Measurements from ENCODE around the gene EXOC2.

EXOC2 gene

DNA sequence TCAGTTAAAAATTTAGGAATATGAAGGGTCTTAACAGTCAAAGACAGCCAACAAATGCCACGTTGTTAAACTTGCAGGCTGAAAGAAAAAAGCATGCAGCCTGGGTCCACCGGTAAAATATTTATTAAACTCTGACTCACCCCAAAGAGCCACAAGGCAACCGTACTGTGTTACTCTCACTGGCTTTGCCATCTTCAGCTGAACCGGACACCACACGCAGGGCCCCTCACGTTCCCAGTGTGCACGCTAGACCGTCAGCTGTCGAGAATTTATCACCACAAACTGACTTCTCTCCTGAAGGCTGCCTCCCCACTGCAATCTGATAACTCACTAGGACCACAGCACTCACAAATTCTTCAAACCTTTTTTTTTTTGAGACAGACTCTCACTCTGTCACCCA lies 66.7 kb downstream of the EXOC2 start:
- DNase-seq (ENCODE audit: low read depth, low spot score), result peak; percentile 45
- H3K4me3 ChIP-seq (ENCODE audit: low read depth, low read length), result no peak overlapping the region
- TF ChIP-seq, protein P1, sequence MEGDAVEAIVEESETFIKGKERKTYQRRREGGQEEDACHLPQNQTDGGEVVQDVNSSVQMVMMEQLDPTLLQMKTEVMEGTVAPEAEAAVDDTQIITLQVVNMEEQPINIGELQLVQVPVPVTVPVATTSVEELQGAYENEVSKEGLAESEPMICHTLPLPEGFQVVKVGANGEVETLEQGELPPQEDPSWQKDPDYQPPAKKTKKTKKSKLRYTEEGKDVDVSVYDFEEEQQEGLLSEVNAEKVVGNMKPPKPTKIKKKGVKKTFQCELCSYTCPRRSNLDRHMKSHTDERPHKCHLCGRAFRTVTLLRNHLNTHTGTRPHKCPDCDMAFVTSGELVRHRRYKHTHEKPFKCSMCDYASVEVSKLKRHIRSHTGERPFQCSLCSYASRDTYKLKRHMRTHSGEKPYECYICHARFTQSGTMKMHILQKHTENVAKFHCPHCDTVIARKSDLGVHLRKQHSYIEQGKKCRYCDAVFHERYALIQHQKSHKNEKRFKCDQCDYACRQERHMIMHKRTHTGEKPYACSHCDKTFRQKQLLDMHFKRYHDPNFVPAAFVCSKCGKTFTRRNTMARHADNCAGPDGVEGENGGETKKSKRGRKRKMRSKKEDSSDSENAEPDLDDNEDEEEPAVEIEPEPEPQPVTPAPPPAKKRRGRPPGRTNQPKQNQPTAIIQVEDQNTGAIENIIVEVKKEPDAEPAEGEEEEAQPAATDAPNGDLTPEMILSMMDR (IDR thresholded peaks at IDR 0.05; ENCODE audit: low read depth, low read length), result no peak
- in situ Hi-C loops (cut with HindIII; ENCODE audit: low sequenced_read_pairs), result no loop called here

DNA sequence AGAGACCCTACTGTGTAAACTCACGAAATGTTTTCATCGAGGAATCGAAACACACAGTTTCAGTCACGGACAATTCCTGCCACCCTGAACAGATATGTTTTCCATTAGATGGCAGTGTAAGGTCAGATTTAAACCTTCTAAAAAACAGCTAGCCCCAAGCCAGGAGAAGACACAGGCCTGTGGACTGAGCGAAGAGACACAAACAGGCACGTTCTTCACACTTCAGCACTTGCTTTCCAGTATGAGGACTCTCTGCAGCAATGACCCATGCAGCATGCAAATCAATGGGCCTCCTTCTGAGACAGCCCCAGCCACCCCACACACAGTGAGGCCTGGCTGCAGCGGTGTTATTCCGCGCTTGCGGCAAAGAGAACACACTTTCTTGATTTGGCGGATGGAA lies 68.0 kb downstream of the EXOC2 start:
- TF ChIP-seq, protein P1 (IDR thresholded peaks at IDR 0.05; ENCODE audit: low read depth, low read length), result peak; percentile 31
- in situ Hi-C loops (cut with HindIII; ENCODE audit: low sequenced_read_pairs), result no loop called here
- DNase-seq (ENCODE audit: low read depth, low spot score), result peak; percentile 40
- H3K4me3 ChIP-seq (ENCODE audit: low read depth, low read length), result no peak overlapping the region

DNA sequence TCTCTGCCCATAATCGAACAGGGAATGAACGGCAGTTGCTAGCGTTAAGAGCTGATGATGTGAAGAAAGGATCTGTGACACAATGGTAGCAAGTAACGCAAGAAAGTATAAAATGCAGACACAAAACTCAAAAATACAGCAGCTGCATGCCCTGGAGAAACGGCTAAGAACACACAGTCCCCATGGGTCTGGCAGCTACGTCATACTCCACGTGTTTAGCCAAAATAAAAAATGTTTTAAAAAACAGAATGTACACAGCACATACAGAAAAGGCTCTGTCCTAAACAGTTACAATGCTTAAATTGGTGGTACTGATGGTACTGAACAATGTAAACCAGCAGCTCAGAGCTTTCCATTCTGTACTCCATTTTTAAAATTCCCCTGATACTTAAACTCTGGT lies 70.5 kb downstream of the EXOC2 start:
- no peak overlapping the region for H3K4me3 ChIP-seq (ENCODE audit: low read depth, low read length)
- TF ChIP-seq, protein P1 (IDR thresholded peaks at IDR 0.05; ENCODE audit: low read depth, low read length), result no peak
- in situ Hi-C loops (cut with HindIII; ENCODE audit: low sequenced_read_pairs), result no loop called here
- no peak for DNase-seq (ENCODE audit: low read depth, low spot score)

DNA sequence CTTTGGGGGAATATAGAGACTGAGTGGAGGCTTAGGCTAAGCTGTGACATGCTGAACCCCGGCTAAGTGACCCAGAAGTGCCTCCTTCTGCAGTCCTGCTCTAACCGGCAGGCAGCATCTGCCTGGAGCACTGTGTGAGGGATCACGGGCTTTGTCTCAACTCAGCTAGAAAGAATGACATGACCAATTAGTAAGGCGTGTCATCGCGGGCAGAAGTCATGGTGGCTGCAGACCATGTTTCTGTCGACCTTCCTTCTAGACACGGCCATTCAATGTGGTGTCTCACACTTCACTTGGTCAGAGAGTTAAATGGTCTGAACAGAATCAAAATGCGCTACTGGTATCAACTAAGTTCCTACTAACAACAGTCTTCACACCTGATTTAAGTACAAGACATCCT lies 71.0 kb downstream of the EXOC2 start:
- DNase-seq (ENCODE audit: low read depth, low spot score), result no peak
- TF ChIP-seq, protein P1 (IDR thresholded peaks at IDR 0.05; ENCODE audit: low read depth, low read length), result no peak
- no peak overlapping the region for H3K4me3 ChIP-seq (ENCODE audit: low read depth, low read length)
- in situ Hi-C loops (cut with HindIII; ENCODE audit: low sequenced_read_pairs), result no loop called here

DNA sequence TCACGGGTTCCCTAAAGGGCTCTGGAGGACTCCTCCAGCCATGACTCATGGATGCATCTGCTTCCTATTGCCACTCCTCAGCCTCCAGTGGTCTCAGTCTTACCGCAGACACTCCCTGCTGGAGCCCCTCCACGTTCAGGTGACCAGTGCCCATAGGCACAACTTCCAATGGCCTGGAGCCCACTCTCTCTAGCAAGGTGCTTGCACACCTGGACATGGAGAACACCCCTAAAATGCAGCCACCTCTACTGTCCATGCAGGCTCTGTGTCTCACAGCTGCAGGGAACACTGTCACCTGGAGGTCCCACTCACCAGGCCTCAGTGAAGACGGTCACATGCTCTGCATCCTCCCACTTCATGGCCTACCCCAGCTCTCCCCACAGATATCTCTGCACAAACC lies 72.0 kb downstream of the EXOC2 start:
- no peak for DNase-seq (ENCODE audit: low read depth, low spot score)
- in situ Hi-C loops (cut with HindIII; ENCODE audit: low sequenced_read_pairs), result no loop called here
- no peak overlapping the region for H3K4me3 ChIP-seq (ENCODE audit: low read depth, low read length)
- TF ChIP-seq, protein P1 (IDR thresholded peaks at IDR 0.05; ENCODE audit: low read depth, low read length), result no peak

DNA sequence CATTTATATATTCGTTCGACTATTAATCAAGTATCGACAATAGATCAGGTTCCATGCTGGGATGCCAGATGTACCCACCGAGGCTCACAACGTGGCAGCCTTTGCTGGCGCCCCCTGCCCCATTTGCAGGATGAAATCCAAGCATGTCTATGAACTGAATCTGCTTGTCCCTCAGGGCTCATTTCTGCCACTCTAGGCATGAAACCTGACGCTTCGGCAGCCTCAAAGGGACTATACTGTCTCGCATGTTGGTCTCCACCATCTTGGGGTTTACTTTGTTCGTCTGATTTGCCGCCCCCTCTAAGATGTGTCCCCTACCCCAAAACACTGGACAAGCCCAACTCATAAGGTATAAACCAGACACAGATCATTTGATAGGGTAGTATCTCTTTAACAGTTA lies 72.8 kb downstream of the EXOC2 start:
- in situ Hi-C loops (cut with HindIII; ENCODE audit: low sequenced_read_pairs), result no loop called here
- TF ChIP-seq, protein P1 (IDR thresholded peaks at IDR 0.05; ENCODE audit: low read depth, low read length), result no peak

More for the DNA sequence above, 72.8 kb downstream of the EXOC2 start:
- H3K4me3 ChIP-seq (ENCODE audit: low read depth, low read length), result no peak overlapping the region
- DNase-seq (ENCODE audit: low read depth, low spot score), result no peak
